ENCODE measurements around the gene ZBTB12.
"Not testable (repeated sequence)": the region's sequence is repeated elsewhere in the genome, so short reads cannot be mapped to it uniquely, and the experiment has no call there.

ZBTB12 gene

DNA sequence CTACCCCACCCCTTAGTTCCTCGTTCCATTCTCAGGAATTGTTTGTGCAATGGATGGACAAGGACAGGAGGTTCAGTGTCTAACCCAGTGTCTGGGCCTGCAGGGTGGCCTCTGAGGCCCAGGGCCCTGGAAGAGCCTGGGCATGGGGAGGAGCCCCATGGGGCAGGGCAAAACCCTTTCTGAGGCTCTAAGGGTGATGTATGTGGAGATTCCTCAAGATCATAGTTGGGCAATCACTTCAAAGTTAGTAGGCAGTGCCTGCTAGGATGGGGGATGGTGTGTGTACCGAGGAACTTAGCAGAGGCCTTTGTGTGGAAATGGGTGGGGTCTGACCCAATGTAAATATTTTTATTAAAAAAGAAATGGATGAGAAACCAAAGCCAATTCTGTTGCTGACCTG is 18.9 kb upstream of the ZBTB12 start:
- no peak for DNase-seq

DNA sequence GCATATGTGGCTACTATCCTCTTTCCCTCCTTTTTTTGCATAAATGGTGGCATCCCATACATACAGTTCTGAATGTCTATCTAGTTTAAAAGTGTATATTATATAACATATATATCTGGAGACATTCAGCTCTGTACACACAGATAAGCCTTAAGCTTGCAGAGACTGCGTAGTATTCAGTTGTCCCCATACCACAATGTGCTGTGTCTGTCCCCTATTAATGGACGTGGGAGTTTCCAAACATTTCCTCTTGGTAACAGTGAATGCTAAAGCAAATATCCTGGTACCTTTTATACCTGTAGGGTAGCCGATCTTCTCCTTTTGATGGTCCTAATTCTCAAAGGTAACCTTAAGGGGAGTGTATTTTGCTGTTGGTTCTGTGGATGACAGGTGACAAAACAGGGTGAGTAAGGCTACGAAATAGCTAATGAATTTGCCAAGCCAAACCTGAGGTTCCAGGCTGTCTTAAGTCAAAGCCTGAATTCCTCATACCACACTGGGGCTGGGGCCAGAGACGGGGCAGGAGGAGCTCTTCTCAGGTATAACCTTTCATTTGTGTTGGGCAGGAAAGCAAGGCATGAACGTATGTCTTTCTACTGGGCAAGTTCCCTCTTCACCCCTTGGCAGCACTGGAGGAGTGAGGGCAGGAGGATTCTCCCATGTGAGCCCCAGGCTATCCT is 17.9 kb upstream of the ZBTB12 start:
- DNase-seq, result no peak

DNA sequence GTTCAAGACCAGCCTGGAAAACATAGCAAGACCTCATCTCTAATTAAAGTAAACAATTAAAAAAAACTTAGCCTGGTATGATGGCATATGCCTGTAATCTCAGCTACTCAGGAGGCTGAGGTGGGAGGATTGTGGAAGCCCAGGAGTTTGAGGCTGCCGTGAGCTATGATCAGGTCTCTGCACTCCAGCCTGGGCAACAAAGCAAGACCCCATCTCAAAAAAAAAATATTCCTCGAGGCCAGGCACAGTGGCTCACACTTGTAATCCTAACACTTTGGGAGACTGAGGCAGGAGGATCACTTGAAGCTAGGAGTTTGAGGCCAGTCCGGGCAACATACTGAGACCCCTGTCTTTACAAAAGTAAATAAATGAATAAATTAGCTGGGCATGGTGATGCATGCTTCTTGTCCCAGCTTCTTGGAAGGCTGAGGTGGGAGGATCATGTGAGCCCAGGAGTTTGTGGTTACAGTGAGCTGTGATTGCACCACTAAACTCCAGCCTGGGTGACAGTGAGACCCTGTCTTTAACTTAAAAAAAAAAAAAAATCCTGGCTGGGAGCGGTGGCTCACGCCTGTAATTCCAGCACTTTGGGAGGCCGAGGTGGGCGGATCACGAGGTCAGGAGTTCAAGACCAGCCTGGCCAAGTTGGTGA is 16.3 kb upstream of the ZBTB12 start:
- DNase-seq, result no peak

DNA sequence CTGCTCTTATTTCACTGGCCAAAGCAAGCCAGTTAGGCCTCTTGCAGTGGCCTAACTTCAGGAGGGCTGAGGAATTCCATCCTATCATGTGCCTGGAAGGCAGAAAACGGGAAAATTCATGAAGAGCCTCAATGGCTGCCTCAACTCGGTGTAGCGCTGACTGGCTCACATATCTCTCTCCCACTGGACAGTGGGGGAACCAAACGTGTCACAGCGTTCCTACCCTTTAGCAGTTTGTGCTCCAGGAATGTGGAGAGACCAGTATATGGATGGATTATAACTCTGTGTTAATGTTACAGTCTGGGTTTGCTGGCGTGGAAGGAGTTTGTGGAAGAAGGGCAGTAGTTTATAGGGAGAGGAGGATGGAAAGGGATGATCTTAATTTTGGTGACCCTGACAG is 13.9 kb upstream of the ZBTB12 start:
- DNase-seq, result no peak

DNA sequence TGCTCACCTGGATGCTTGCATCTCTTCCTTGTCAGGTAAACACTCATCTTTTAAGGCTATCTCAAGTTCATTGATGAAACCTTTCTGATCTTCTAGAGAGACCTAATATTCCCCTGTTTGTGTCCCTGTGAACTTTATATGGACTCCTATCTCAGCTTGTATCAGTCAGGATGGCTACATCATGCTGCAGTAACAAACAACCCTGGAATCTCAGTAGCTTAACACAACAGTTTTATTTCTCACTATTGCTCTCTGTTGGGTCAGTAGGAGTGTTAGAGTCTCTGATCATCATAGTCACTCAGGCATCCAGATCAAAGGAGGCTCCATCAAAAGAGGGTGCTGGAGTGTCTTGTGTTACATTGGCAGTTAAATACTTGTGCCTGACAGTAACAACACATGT is 13.5 kb upstream of the ZBTB12 start:
- DNase-seq, result no peak

DNA sequence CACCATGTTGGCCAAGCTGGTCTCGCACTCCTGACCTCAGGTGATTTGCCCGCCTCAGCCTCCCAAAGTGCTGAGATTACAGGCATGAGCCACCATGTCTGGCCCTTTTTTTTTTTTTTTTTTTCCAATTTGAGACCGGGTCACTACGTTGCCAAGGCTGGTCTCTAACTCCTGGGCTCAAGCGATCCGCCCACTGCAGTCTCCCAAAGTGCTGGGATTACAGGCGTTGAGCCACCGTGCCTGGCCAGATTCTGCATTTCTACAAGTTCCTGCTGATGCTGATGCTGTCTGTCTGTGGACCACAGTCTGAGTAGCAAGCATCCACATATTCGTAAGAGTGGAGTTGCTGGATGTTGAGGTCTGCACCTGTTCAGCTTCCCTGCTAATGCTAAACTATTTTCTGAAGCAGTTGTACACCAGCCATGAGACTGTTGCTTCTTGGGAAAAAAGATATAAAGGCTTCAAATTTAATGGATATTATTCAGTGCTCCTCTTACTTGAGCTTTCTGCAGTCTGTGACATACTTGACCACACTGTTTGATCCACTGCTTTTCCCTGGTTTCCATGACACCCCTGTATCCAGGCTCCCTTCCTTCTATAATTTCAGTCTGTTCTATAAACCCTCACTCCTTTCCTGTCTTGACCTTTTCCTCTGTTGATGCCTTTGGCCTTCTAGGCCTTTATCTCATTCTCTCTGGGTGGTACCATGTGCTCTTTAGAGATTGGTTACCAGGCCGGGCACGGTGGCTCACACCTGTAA is 10.1 kb upstream of the ZBTB12 start:
- no peak for DNase-seq

DNA sequence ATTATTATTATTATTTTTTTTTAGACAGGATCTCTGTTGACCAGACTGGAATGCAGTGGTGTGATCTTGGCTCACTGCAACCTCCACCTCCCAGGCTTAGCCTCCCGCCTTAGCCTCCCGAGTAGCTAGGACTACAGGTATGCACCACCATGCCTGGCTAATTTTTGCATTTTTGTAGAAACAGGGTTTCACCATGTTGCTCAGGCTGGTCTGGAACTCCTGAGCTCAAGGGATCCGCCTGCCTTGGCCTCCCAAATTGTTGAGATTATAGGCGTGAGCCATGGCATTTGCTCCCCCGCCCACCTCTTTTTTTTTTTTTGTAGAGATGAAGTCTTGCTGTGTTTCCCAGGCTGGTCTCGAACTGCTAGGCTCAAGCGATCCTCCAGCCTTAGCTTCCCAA is 7.4 kb upstream of the ZBTB12 start:
- DNase-seq, result not testable (repeated sequence)

DNA sequence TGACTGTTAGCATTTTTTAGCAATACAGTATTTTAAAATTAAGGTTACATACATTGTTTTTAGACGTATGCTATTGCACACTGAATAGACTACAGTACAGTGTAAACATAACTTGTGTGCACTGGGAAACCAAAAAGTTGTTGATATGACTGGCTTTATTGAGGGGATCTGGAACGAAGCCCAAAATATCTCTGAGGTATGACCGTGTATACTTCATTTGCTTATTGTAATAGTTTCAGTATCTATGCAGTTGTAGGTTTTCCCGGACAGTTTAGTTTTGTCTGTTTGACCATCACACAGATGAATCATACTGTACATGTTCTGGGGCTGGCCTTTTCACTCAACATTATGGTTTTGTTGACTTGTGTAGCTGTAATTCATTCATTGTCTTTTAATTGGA is 6.9 kb upstream of the ZBTB12 start:
- no peak for DNase-seq

DNA sequence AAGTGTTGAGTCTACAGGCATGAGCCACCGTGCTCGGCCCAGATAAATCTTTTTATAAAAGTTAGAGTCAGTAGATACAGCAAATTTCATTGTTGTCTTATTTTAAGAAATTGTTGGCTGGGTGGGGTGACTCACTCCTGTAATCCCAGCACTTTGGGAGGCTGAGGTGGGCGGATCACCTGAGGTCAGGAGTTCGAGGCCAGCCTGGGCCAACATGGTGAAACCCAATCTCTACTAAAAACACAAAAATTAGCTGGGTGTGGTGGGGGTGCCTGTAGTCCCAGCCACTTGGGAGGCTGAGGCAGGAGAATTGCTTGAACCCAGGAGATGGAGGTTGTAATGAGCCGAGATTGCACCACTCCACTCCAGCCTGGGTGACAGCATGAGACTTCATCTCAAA is 6.4 kb upstream of the ZBTB12 start:
- not testable (repeated sequence) for DNase-seq

DNA sequence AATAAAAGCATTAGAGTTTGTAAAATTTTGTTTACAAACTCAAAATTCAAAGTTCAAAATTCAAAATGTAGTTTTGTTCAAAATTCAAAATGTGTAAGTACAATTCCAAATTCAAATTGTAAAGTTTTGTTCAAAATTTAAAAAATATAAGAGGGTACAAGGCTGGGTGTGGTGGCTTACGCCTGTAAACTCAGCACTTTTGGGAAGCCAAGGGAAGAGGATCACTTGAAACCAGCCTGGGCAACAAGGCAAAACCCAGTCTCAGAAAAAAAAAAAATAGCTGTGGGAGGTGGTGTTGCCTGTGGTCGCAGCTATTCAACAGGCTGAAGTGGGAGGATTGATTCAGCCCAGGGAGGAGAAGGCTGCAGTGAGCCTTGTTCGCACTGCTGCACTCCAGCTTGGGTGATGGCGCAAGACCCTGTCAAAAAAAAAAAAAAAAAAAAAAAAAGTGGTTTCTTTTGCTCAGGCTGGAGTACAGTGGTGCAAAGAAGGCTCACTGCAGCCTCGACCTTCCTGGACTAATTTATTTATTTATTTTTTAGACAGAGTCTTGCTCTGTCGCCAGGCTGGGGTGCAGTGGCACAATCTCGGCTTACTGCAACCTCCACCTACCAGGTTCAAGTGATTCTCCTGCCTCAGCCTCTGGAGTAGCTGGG is 5.4 kb upstream of the ZBTB12 start:
- DNase-seq, result no peak

DNA sequence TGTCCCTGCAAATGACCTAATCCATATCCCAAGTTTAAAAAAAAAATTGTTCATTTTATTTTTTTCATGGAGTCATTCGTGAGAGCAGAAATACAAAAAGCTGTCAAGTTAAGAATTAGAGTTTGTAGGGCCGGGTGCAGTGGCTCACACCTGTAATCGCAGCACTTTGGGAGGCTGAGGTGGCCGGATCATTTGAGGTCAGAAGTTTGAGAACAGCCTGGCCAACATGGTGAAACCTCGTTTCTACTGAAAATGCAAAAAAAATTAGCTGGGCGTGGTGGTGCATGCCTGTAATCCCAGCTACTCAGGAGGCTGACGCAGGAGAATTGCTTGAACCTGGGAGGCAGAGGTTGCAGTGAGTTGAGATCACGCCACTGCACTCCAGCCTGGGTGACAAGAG is 4.8 kb upstream of the ZBTB12 start:
- not testable (repeated sequence) for DNase-seq

DNA sequence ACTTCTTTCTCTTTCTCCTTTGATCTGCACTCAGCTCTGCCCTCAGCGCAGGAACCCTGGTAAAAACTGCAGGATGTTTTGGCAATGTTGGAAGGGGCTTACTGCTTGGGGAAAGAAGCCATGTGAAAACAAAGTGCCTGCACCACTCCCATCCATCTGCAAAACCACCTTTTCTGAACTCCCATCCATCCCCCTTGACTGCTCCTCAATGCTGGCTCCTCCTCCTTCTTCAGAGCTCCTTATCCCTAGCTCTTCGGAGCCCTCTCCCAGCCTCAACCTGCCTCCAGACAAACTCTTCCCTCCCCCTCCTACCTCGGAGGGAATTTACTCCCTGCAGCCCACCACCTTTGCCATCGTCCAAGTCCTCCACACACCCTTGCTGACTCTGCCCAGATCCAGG is 4.2 kb upstream of the ZBTB12 start:
- no peak for DNase-seq

DNA sequence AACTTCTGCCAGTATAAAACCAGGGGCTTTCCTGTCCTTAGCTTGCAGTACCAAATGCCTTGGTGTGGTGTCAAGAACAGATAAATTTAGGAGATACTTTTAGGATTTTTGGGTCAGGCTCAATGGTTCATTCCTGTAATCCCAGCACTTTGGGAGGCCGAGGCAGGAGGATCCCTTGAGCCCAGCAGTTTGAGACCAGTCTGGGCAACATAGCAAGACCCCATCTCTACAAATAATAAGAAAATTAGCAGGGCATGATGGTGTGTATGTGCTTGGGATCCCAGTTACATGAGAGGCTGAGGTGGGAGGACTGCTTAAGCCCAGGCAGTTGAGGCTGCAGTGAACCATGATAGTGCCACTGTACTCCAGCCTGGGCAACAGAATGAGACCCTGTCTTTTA is 3.2 kb upstream of the ZBTB12 start:
- no peak for DNase-seq

DNA sequence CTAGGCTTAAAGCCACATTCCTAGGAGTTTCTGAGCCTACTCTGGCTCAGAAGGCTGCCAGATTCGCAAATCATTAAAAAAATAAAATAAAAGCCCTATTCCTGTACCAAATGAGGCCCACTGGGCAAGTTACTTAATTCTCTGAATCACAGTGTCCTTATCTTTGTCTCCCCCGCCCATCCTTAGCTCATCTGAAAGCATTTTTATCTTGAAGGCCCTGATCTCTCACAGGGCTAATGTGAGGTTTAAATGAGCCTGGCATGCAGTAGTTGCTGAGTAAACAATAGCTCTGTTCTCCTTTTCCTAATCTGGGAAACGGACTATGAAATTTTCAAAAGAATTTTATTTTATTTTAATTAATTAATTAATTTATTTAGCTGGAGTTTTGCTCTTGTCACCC is 2.1 kb upstream of the ZBTB12 start:
- DNase-seq, result no peak

DNA sequence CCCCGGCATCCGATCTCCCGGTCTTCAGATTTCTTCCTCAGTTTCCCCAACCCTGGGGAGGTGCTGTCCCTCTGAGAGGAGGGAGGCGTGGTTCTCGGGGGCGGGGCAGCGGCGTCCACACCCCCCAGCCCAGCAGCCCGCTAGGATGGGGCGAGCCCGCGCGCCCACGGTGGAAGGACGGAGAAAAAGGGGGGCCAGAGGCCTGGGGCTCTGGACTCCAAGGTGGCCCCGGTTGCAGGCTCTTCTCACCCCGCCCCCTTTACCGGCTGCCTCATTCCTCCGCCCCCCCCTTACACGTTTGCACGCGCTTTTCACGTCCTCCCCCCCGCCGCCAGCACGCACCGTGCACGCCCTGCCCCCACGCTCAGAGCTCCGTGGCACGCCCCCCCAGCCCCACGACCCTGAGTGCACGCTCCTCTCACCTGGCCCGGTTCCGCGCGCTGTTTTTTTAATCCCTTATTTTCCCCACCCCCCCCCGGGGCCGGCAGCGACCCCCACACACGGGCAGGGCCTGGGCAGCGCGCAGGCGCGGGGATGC is 402 bp downstream of the ZBTB12 start:
- peak; percentile 54 for DNase-seq

DNA sequence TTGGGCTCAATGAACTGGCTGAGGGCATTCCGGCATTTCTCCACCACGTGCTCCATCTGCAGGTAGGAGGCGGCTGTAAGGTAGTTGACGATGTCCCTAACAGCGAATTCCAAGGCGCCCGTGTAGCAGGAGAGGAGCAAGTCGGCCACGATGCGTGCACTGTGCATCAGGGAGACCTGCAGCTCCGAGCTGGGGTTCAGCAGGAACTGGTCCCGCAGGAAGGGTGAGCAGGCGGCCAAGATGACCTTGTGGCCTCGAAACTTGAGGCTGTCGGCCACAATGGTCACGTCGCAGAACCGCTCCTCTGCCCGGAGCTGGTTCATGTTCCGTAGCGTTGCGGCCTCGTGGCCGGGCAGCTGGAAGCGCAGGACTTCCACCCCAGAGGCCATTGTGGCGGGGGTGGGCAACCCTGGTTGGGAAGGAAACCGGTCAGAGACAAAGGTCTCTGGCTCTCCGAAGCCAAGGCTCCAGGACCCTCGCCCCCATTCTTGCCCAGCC is 920 bp downstream of the ZBTB12 start:
- peak; percentile 56 for DNase-seq

DNA sequence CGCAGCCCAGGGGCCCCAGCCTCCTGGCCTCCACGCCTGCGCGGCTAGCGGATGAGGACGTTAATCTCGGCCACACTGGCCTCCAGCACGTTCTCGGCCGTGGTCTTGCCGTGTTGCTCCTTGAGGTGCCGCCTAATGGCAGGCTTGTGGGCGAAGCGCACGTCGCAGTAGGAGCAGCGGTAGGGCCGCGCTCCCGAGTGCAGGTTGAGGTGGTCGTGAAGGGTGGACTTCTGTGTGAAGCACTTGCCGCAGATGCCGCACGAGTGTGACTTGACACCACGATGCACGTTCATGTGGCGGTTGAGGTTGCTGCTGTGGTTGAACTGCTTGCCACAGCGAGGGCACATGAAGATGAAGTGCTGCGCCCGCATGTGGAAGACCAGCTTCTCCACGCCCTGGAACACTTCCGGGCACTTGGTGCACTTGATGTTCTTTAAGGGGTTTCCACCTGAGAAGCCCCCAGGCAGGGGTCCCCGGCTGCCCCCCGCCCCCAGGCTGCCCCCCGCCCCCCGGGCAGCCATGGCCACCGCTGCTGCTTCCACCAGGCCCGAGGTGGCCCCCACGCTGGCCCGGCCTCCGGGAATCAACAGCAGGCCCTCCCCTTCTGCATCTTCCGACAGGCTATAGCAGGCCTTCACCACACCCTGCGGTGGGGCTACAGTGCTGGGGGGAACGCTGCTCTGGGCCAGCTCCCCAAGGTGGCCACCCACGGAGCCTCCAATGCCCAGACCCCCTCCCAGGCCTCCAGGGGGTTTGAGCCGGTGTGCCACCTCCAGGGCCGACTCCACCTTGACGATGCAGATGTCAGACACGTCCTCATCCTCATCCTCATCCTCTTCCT is 1.8 kb downstream of the ZBTB12 start:
- no peak for DNase-seq

DNA sequence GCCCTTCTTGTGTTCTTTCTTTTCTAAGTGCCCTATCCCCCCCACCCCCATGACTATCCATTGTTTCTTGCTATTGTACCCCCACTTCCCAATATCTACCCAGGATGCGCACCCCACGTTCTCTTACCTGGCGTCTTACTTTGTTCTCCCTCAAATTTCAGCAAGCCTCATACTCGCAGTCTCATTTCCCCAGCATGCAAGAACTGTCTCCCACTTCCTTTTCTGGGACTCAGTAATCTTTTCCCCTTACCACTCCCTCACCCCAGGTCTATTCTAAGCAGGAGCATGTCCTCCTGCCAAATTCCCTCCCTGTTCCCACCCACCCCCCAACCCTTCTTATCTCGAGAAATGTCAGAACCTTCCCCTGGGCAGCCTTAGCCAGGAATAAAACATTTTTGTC is 2.7 kb downstream of the ZBTB12 start:
- DNase-seq, result no peak

DNA sequence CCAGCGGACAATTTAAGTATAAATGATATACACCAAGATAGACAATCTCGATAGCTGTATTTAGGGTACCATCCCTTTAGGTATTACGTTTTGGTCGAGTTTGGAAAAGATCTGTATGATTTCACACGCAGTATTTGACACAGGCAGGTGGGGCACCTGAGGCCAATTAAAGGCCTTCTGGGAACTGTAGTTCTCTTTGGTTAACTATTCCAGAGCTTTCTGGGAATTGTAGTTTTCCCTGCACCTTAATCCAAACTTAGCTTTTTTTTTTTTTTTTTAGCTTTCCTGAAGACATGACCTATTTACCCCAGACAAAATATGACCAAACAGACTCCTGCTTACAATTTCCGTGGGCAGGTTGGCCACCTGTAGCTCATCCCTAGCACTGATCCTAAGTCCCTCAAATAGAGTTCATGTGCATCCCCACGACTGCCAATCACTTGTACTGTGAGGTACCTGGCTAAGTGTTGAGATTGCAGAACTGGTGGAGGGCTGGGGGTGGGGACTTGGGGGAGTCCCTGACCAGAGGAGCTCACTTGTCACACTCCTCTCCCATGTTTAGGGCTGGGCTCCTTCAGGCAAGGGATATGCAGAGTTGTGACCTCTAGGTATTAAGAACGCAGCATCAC is 3.4 kb downstream of the ZBTB12 start:
- DNase-seq, result peak; percentile 55

DNA sequence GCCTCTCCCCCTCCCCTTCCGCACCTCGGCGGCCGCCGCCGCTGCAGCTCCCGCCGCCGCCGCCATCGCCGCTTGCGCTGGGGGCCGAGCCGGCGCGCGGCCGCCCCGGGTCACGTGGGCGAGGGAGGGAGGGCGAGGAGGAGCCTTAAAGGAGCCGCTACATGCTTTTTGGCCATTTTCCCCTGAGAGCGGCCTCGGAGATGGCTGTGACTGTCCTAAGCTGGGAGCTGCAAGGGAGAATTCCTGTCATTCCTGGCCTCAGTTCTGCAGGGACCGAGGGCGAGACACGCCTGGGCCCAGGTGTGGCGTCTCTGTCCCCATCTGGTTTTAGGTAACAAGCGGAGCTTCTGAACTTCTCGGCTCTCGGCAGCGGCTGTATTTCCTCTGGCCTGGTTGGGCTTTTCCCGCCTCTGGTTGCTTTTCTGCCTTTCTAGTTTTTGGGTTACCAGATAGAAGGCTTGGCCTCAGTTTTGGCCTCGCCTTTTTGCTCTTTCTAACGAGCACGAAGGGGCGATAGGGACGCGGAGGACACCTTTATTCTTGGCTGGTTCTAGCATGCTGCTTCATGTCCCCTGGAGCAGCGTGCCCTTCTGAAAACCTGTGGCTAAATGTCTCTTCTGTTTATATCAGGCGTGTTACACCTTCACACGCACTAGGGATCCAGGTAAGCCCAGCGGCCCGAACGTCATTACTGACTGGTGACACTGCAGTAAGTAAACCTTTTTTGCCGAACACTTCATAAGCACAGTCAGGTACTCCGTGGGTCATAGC is 4.1 kb downstream of the ZBTB12 start, which contains the start of gene EHMT2:
Gene EHMT2, minus strand, starts transcription at position 87 of the 771 bp plus-strand sequence. Its CDS starts 21 bp downstream, at position 66.
- DNase-seq, result peak; percentile 91
